ENCODE data around the gene STMP1. TPM values are rescaled to one million over a fixed set of nuclear protein-coding genes. Genes with fewer than 3 reads are reported as not detected.

Gene STMP1
- polyA plus RNA-seq, 1 donor (not counting 4 experiments of a cell fraction or from before 2014, with no cell fraction given) = 30.5 TPM

DNA sequence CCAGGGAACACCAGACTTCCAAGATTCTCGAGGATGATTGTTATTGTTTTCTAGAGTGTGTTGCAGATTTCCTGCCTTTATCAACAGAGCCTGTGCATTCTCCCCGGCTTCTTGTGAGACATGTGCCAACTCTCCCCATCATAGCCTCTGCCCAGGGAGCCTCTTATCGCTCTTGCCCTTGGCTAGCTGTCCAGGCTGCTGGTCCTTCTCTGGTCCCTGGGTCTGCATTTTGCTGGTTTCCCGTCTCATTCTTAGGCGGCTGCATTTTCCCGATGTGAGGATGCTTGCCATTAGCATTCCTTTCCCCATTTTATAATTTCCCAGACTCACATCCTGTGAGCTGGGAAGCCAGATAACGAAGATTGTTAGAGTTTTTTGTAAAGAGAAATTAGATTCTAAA, 50.5 kb downstream of the STMP1 start:
- H4K20me1 ChIP-seq (ENCODE audit: control insufficient read depth, extremely low read depth, insufficient read depth, low read length) = no peaks in the 10 kb centered on the region
- H3K79me2 ChIP-seq (ENCODE audit: control insufficient read depth, insufficient read depth, low read length) = no peaks in the 10 kb centered on the region
- TF ChIP-seq EZH2 (IDR thresholded peaks at IDR 0.05; ENCODE audit: low read length) = no peak
- TF ChIP-seq, protein P1, sequence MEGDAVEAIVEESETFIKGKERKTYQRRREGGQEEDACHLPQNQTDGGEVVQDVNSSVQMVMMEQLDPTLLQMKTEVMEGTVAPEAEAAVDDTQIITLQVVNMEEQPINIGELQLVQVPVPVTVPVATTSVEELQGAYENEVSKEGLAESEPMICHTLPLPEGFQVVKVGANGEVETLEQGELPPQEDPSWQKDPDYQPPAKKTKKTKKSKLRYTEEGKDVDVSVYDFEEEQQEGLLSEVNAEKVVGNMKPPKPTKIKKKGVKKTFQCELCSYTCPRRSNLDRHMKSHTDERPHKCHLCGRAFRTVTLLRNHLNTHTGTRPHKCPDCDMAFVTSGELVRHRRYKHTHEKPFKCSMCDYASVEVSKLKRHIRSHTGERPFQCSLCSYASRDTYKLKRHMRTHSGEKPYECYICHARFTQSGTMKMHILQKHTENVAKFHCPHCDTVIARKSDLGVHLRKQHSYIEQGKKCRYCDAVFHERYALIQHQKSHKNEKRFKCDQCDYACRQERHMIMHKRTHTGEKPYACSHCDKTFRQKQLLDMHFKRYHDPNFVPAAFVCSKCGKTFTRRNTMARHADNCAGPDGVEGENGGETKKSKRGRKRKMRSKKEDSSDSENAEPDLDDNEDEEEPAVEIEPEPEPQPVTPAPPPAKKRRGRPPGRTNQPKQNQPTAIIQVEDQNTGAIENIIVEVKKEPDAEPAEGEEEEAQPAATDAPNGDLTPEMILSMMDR (optimal IDR thresholded peaks at IDR 0.05 in 1 of 3, IDR thresholded peaks at IDR 0.05 in 1 of 3, conservative IDR thresholded peaks at IDR 0.05 in 1 of 3; ENCODE audit: extremely low read depth in 1 of 3, insufficient read depth in 2 of 3, low read length in 3 of 3) = no peak
- H3K9me3 ChIP-seq (ENCODE audit: control insufficient read depth, low read depth, low read length) = no peaks in the 10 kb centered on the region
- dilution Hi-C loops (cut with MboI; ENCODE audit: extremely low pct_ligation_motif_present, low sequenced_read_pairs) = no loop called here
- H3K4me2 ChIP-seq (ENCODE audit: control insufficient read depth, extremely low read depth, insufficient read depth, low read depth, low read length) = no peak overlapping the region
- no peak overlapping the region for H3K4me3 ChIP-seq (ENCODE audit: control insufficient read depth in 2 of 3, extremely low read depth in 1 of 3, insufficient read depth in 2 of 3, low read depth in 1 of 3, low read length in 3 of 3)
- no peaks in the 10 kb centered on the region for H3K36me3 ChIP-seq (ENCODE audit: control insufficient read depth in 2 of 2, extremely low read depth in 1 of 2, insufficient read depth in 2 of 2, low read length in 2 of 2)
- FAIRE-seq (no peak), DNase-seq (ENCODE audit: low read depth, low spot score) (no peak)
- no peak overlapping the region for H2AFZ ChIP-seq (ENCODE audit: control insufficient read depth, low read length)
- no peak overlapping the region for H3K9ac ChIP-seq (ENCODE audit: control insufficient read depth, extremely low read depth, insufficient read depth, low read length)
- no peaks in the 10 kb centered on the region for H3K9me1 ChIP-seq (ENCODE audit: control insufficient read depth, extremely low read depth, insufficient read depth, low read length)
- H3K27me3 ChIP-seq (ENCODE audit: control insufficient read depth, extremely low read depth, insufficient read depth, low read length) = no peaks in the 10 kb centered on the region
- no peak overlapping the region for H3K27ac ChIP-seq (ENCODE audit: control insufficient read depth, insufficient read depth, low read length)
- peaks cover 29% of the 10 kb centered on the region for H3K4me1 ChIP-seq (ENCODE audit: control insufficient read depth, extremely low read depth, insufficient read depth, low read length)

DNA sequence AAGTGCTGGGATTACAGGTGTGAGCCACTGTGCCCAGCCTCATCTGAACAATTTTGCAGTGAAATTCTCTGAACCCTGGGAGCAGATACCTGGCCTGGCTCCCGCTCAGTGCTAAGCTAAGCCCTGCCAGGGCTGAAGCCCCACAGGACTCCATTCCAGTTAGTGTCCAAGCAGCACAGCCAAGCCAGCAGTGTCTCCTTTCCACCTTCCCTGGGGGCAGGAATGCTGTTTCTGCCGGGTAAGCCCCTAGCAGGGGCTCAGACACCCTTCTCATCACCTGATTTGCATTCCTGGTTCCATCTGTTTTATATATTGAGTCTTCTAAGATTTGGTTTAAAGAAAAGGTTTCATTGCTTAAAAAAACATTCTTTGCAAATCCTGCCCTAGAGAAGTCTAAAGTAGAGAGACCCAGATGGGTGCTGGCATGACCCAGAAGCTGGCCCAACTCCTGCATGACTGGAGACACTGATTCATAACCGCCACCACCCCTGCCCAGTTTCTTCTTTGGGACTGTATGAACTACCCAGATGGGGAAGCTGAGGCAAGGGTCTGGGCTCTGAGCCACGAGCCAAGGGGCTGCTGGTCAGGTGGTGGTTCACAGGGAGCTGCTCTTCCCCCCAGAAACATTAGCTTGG, 51.6 kb downstream of the STMP1 start:
- Histone ChIP-seq H3K9me3 (ENCODE audit: control insufficient read depth, low read depth, low read length) (no peaks in the 10 kb centered on the region), H3K36me3 (ENCODE audit: control insufficient read depth in 2 of 2, extremely low read depth in 1 of 2, insufficient read depth in 2 of 2, low read length in 2 of 2) (no peaks in the 10 kb centered on the region), H3K79me2 (ENCODE audit: control insufficient read depth, insufficient read depth, low read length) (no peaks in the 10 kb centered on the region), H3K9me1 (ENCODE audit: control insufficient read depth, extremely low read depth, insufficient read depth, low read length) (no peaks in the 10 kb centered on the region), H2AFZ (ENCODE audit: control insufficient read depth, low read length) (no peak overlapping the region), H3K4me3 (ENCODE audit: control insufficient read depth in 2 of 3, extremely low read depth in 1 of 3, insufficient read depth in 2 of 3, low read depth in 1 of 3, low read length in 3 of 3) (no peak overlapping the region), H3K4me2 (ENCODE audit: control insufficient read depth, extremely low read depth, insufficient read depth, low read depth, low read length) (no peak overlapping the region), H4K20me1 (ENCODE audit: control insufficient read depth, extremely low read depth, insufficient read depth, low read length) (no peaks in the 10 kb centered on the region), H3K4me1 (ENCODE audit: control insufficient read depth, extremely low read depth, insufficient read depth, low read length) (peaks cover 24% of the 10 kb centered on the region), H3K9ac (ENCODE audit: control insufficient read depth, extremely low read depth, insufficient read depth, low read length) (no peak overlapping the region), H3K27ac (ENCODE audit: control insufficient read depth, insufficient read depth, low read length) (no peak overlapping the region), H3K27me3 (ENCODE audit: control insufficient read depth, extremely low read depth, insufficient read depth, low read length) (no peaks in the 10 kb centered on the region)
- dilution Hi-C loops (cut with MboI; ENCODE audit: extremely low pct_ligation_motif_present, low sequenced_read_pairs) = no loop called here
- FAIRE-seq = no peak
- no peak for DNase-seq (ENCODE audit: low read depth, low spot score)
- no peak for TF ChIP-seq EZH2 (IDR thresholded peaks at IDR 0.05; ENCODE audit: low read length)
- TF ChIP-seq, protein P1 (optimal IDR thresholded peaks at IDR 0.05 in 1 of 3, IDR thresholded peaks at IDR 0.05 in 1 of 3, conservative IDR thresholded peaks at IDR 0.05 in 1 of 3; ENCODE audit: extremely low read depth in 1 of 3, insufficient read depth in 2 of 3, low read length in 3 of 3) = no peak

Measured in keratinocyte (primary cell).